ENCODE results near the gene HDAC1.
A peak's percentile ranks its signal among the peaks of the same experiment; 100 is the strongest.

HDAC1 gene

GRCh38 chr1:32336591-32336932, 44.7 kb downstream of the HDAC1 start:
- TF ChIP-seq CTCF (IDR thresholded peaks at IDR 0.05; ENCODE audit: low read depth, low read length, missing control alignments) = no peak
- peak overlapping the region; percentile 26; the same call in 1 of the 2 replicates for H3K4me3 ChIP-seq (ENCODE audit: low read depth, low read length)
- no peak for DNase-seq (ENCODE audit: low read depth)

GRCh38 chr1:32336963-32337675, 45.2 kb downstream of the HDAC1 start:
- peak overlapping the region; percentile 26; the same call in 1 of the 2 replicates for H3K4me3 ChIP-seq (ENCODE audit: low read depth, low read length)
- TF ChIP-seq CTCF (IDR thresholded peaks at IDR 0.05; ENCODE audit: low read depth, low read length, missing control alignments) = no peak
- DNase-seq (ENCODE audit: low read depth) = peak; percentile 59

GRCh38 chr1:32337855-32338636, 46.2 kb downstream of the HDAC1 start:
- TF ChIP-seq CTCF (IDR thresholded peaks at IDR 0.05; ENCODE audit: low read depth, low read length, missing control alignments) = no peak
- no peak for DNase-seq (ENCODE audit: low read depth)
- H3K4me3 ChIP-seq (ENCODE audit: low read depth, low read length) = no peak overlapping the region

GRCh38 chr1:32338637-32339145, 46.8 kb downstream of the HDAC1 start:
- no peak for TF ChIP-seq CTCF (IDR thresholded peaks at IDR 0.05; ENCODE audit: low read depth, low read length, missing control alignments)
- DNase-seq (ENCODE audit: low read depth) = no peak
- no peak overlapping the region for H3K4me3 ChIP-seq (ENCODE audit: low read depth, low read length)

- no peak overlapping the region for H3K4me3 ChIP-seq (ENCODE audit: low read depth, low read length)
- TF ChIP-seq CTCF (IDR thresholded peaks at IDR 0.05; ENCODE audit: low read depth, low read length, missing control alignments) = no peak
- no peak for DNase-seq (ENCODE audit: low read depth)
Measured at GRCh38 chr1:32339363-32339978, 47.6 kb downstream of the HDAC1 start.

- H3K4me3 ChIP-seq (ENCODE audit: low read depth, low read length) = no peak overlapping the region
- no peak for DNase-seq (ENCODE audit: low read depth)
- TF ChIP-seq CTCF (IDR thresholded peaks at IDR 0.05; ENCODE audit: low read depth, low read length, missing control alignments) = no peak
Measured at GRCh38 chr1:32341186-32341757, 49.4 kb downstream of the HDAC1 start.

Measured in GM12864 (cell line).